Measurements from ENCODE around the gene MAS1L. TPM values are rescaled to one million over a fixed set of nuclear protein-coding genes. Genes with fewer than 3 reads are reported as not detected.

The MAS1L gene
- polyA plus RNA-seq, 1 donor from 2014 or later: not detected

DNA sequence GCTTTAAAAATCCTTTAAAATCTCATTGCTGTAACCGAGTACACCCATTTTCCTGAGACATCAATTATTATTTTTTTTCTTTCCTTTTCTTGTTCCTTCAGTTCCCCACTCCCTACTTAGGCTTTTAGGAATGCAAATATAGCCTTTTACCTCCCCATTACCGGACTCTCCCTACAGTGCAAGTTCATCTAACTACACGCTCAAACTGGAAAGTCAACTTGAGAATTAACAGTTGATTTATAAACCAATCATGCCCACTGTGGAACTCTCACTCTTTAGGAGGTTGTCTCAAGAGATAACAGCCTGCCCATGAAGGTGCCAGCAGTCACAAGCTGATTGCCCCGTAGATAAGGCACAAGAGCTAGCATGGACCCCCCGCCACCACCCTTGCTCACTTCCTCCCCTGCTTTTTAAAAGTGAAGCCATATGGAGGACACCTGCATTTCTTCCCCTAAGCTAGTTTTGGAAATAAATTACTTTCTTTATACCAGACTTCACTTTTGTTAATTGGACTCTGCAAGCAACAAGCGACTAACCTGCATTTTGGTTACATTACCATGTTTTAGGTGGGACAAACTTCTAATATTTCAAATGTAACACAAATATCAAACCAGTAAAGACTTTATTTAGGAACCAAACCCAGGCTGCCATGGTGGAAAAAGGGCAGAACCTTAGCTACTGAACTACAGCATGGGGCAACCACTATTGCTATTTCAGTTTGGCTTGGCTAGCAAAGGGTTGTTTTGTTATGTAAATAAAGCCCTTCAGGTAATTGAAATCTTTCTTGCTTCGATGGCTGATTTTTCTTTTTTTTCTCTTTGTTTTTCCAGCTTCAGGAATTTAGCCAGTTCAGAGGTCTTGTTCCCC, 36.9 kb upstream of the MAS1L start:
- H4K20me1 ChIP-seq (ENCODE audit: insufficient read depth): no peaks in the 10 kb centered on the region
- no peak overlapping the region for H3K4me2 ChIP-seq (ENCODE audit: low read length)
- no peak overlapping the region for H3K27ac ChIP-seq (ENCODE audit: low read length)
- no peaks in the 10 kb centered on the region for H3K79me2 ChIP-seq (replicated peaks; ENCODE audit: insufficient read depth, low read length)
- no peak overlapping the region for H3K4me3 ChIP-seq (ENCODE audit: low read length)
- H3K36me3 ChIP-seq (ENCODE audit: insufficient read depth, low read length): no peaks in the 10 kb centered on the region
- no peak overlapping the region for H3K9ac ChIP-seq (ENCODE audit: low read length)
- H3K9me3 ChIP-seq (ENCODE audit: low read length): no peaks in the 10 kb centered on the region
- H3K9me2 ChIP-seq (ENCODE audit: insufficient read depth, low read length): no peaks in the 10 kb centered on the region
- H3K27me3 ChIP-seq (ENCODE audit: insufficient read depth, low read depth, low read length): no peaks in the 10 kb centered on the region
- TF ChIP-seq, protein P1, sequence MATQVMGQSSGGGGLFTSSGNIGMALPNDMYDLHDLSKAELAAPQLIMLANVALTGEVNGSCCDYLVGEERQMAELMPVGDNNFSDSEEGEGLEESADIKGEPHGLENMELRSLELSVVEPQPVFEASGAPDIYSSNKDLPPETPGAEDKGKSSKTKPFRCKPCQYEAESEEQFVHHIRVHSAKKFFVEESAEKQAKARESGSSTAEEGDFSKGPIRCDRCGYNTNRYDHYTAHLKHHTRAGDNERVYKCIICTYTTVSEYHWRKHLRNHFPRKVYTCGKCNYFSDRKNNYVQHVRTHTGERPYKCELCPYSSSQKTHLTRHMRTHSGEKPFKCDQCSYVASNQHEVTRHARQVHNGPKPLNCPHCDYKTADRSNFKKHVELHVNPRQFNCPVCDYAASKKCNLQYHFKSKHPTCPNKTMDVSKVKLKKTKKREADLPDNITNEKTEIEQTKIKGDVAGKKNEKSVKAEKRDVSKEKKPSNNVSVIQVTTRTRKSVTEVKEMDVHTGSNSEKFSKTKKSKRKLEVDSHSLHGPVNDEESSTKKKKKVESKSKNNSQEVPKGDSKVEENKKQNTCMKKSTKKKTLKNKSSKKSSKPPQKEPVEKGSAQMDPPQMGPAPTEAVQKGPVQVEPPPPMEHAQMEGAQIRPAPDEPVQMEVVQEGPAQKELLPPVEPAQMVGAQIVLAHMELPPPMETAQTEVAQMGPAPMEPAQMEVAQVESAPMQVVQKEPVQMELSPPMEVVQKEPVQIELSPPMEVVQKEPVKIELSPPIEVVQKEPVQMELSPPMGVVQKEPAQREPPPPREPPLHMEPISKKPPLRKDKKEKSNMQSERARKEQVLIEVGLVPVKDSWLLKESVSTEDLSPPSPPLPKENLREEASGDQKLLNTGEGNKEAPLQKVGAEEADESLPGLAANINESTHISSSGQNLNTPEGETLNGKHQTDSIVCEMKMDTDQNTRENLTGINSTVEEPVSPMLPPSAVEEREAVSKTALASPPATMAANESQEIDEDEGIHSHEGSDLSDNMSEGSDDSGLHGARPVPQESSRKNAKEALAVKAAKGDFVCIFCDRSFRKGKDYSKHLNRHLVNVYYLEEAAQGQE (IDR thresholded peaks at IDR 0.05; ENCODE audit: borderline replicate concordance): no peak
- TF ChIP-seq MXI1 (conservative IDR thresholded peaks at IDR 0.05; ENCODE audit: poor library complexity, severe bottlenecking): no peak
- no peak for TF ChIP-seq RAD21 (conservative IDR thresholded peaks at IDR 0.05)
- no peak for TF ChIP-seq EP300 (conservative IDR thresholded peaks at IDR 0.05; ENCODE audit: poor library complexity, severe bottlenecking)
- no peak for TF ChIP-seq POLR2AphosphoS5 (IDR thresholded peaks at IDR 0.05)
- TF ChIP-seq EZH2 (IDR thresholded peaks at IDR 0.05; ENCODE audit: borderline replicate concordance, insufficient read depth, low read length, poor library complexity, severe bottlenecking): no peak
- no peak for TF ChIP-seq CTCF (IDR thresholded peaks at IDR 0.05; ENCODE audit: poor library complexity, severe bottlenecking)
- no peak for TF ChIP-seq TAF1 (IDR thresholded peaks at IDR 0.05; ENCODE audit: low read depth)
- TF ChIP-seq SMC3 (conservative IDR thresholded peaks at IDR 0.05; ENCODE audit: poor library complexity): no peak
- no peak overlapping the region for H2AFZ ChIP-seq (ENCODE audit: low read depth, low read length)
- H3F3A ChIP-seq (ENCODE audit: insufficient read depth, low read length, poor library complexity, severe bottlenecking): no peaks in the 10 kb centered on the region

DNA sequence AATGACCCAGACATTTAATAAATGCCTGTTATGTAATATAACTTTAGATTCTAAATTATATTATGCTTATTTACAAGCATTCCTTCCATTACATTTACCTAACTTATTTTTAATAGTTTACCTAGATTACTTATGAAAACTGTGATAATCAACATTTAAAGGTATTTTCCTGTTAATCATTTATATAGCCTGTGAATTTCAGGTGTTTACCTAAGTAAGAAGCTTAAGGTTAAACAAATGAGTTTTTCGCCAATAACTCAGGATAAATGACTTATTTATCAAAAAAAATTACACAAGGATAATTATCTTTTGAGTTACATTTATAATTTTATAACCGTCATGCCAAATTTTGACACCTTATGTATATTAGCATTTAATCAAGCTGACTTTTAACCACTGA, 36.3 kb upstream of the MAS1L start:
- no peaks in the 10 kb centered on the region for H3F3A ChIP-seq (ENCODE audit: insufficient read depth, low read length, poor library complexity, severe bottlenecking)
- H3K4me3 ChIP-seq (ENCODE audit: low read length): no peak overlapping the region

More for the DNA sequence above, 36.3 kb upstream of the MAS1L start:
- TF ChIP-seq POLR2AphosphoS5 (IDR thresholded peaks at IDR 0.05): no peak
- TF ChIP-seq RAD21 (conservative IDR thresholded peaks at IDR 0.05): no peak
- TF ChIP-seq EP300 (conservative IDR thresholded peaks at IDR 0.05; ENCODE audit: poor library complexity, severe bottlenecking): no peak
- TF ChIP-seq, protein P1 (IDR thresholded peaks at IDR 0.05; ENCODE audit: borderline replicate concordance): no peak
- TF ChIP-seq TAF1 (IDR thresholded peaks at IDR 0.05; ENCODE audit: low read depth): no peak
- TF ChIP-seq CTCF (IDR thresholded peaks at IDR 0.05; ENCODE audit: poor library complexity, severe bottlenecking): no peak
- no peak for TF ChIP-seq SMC3 (conservative IDR thresholded peaks at IDR 0.05; ENCODE audit: poor library complexity)
- no peak for TF ChIP-seq EZH2 (IDR thresholded peaks at IDR 0.05; ENCODE audit: borderline replicate concordance, insufficient read depth, low read length, poor library complexity, severe bottlenecking)
- TF ChIP-seq MXI1 (conservative IDR thresholded peaks at IDR 0.05; ENCODE audit: poor library complexity, severe bottlenecking): no peak
- H4K20me1 ChIP-seq (ENCODE audit: insufficient read depth): no peaks in the 10 kb centered on the region
- no peak overlapping the region for H3K27ac ChIP-seq (ENCODE audit: low read length)
- H3K9me3 ChIP-seq (ENCODE audit: low read length): no peaks in the 10 kb centered on the region
- H3K9me2 ChIP-seq (ENCODE audit: insufficient read depth, low read length): no peaks in the 10 kb centered on the region
- no peak overlapping the region for H3K4me2 ChIP-seq (ENCODE audit: low read length)
- no peaks in the 10 kb centered on the region for H3K36me3 ChIP-seq (ENCODE audit: insufficient read depth, low read length)
- H3K27me3 ChIP-seq (ENCODE audit: insufficient read depth, low read depth, low read length): no peaks in the 10 kb centered on the region
- H3K79me2 ChIP-seq (replicated peaks; ENCODE audit: insufficient read depth, low read length): no peaks in the 10 kb centered on the region
- H3K9ac ChIP-seq (ENCODE audit: low read length): no peak overlapping the region
- no peak overlapping the region for H2AFZ ChIP-seq (ENCODE audit: low read depth, low read length)

Measured in neural cell (in vitro differentiated cells).